ENCODE measurements around the gene TLCD1. TPM values are rescaled to one million over a fixed set of nuclear protein-coding genes. Genes with fewer than 3 reads are reported as not detected.

Gene TLCD1
- total and polyA plus RNA-seq, 10 of the 15 experiments (the other 5 are each of a cell fraction or from before 2014, with no cell fraction given) = 2.9 to 19.8 (median 7.7) TPM

DNA sequence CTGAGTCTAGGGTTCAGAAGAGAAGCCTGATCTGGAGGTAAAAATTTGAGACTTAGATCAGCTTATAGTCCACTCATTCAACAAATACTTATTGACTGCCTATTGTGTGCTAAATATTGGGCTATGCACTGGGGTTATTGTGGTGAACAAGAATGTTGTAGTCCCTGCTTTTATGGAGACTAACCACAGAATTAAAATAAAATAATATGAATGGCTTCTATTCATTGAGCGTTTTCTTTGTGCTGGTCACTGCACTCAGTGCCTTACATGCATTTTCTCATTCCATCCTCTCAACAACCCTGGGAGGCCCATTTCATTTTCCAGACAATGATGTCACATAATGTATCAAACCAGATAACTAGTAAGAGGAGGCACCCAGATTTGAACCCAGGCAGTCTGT lies 7.3 kb upstream of the TLCD1 start:
- no peak overlapping the region for H3K4me3 ChIP-seq
- FAIRE-seq = no peak
- BruUV-seq (replicated peaks) = no TSS peak
- H3K27ac ChIP-seq (ENCODE audit: control insufficient read depth, insufficient read depth) = no peak overlapping the region
- ChIA-PET RAD21 (ENCODE audit: unreplicated experiment) (interaction anchor here (1.0 kb wide), 1 partner anchor 18 kb away, joined by 3 read pairs; no protein-coding TSS in a partner anchor), POLR2A (interaction anchor here (0.6 to 17.2 kb wide), 3 partner anchors 11 to 139 kb away, joined by 3 to 485 read pairs (median 4); partner anchors contain the start of gene TRAF4), SMC1A (ENCODE audit: uncharacterized antibody, unreplicated experiment) (interaction anchor here (1.1 to 11.3 kb wide), 2 partner anchors 12 to 22 kb away, joined by 3 to 326 read pairs; partner anchors contain the start of genes PROCA1 and TRAF4), CTCF (interaction anchor here (1.3 kb wide), 1 partner anchor 16 kb away, joined by 4 read pairs; no protein-coding TSS in a partner anchor)
- H3K4me2 ChIP-seq (ENCODE audit: control insufficient read depth, insufficient read depth) = no peak overlapping the region
- no peak overlapping the region for H3K9ac ChIP-seq (ENCODE audit: control insufficient read depth, insufficient read depth, low read length)
- no peak overlapping the region for H2AFZ ChIP-seq (ENCODE audit: control insufficient read depth, low read depth, low read length)
- H3K36me3 ChIP-seq (ENCODE audit: control insufficient read depth in 2 of 2, insufficient read depth in 2 of 2, low read length in 1 of 2) = peaks cover 0 to 3% of the 10 kb centered on the region in 2 experiments; a peak in 1 of 4 replicates
- H3K27me3 ChIP-seq (replicated peaks in 1 of 2; ENCODE audit: control insufficient read depth in 2 of 2, insufficient read depth in 2 of 2, low read length in 1 of 2) = no peaks in the 10 kb centered on the region
- H3K79me2 ChIP-seq (ENCODE audit: control insufficient read depth, insufficient read depth, low read length) = peaks cover 6% of the 10 kb centered on the region
- peaks cover 37% of the 10 kb centered on the region for H3K4me1 ChIP-seq (ENCODE audit: control insufficient read depth, insufficient read depth, low read length)
- H4K20me1 ChIP-seq (ENCODE audit: control insufficient read depth, insufficient read depth) = no peaks in the 10 kb centered on the region
- in situ Hi-C loops (cut with MboI) (loop anchor here (25.0 kb wide), 1 partner anchor 1271 kb away; the partner anchor contains the start of gene KSR1), intact Hi-C loops (cut with micrococcal nuclease; ENCODE audit: unreplicated experiment) (no loop called here)
- no peak for ATAC-seq
- H3K9me3 ChIP-seq (replicated peaks; ENCODE audit: control insufficient read depth, insufficient read depth, low read length) = peaks cover 6% of the 10 kb centered on the region; the same call in 2 of the 3 replicates
- no peak for DNase-seq (ENCODE audit: low read depth, low spot score)
- 33% methylated on average over 1 of the region's 1 CpG for WGBS (ENCODE audit: insufficient coverage, insufficient replicate concordance, low lambda C conversion rate, missing lambda C conversion rate)
- TF ChIP-seq BMI1 (IDR thresholded peaks at IDR 0.05; ENCODE audit: borderline replicate concordance) (no peak), CEBPB (IDR thresholded peaks at IDR 0.05; ENCODE audit: borderline replicate concordance in 1 of 2, low read depth in 2 of 2, low read length in 2 of 2) (no peak), SMAD1 (IDR thresholded peaks at IDR 0.05; ENCODE audit: low read depth, partially characterized antibody) (no peak), FOS (IDR thresholded peaks at IDR 0.05; ENCODE audit: borderline replicate concordance, extremely low read depth, insufficient read length) (no peak), EED (IDR thresholded peaks at IDR 0.05; ENCODE audit: low read depth) (no peak), POLR2AphosphoS2 (IDR thresholded peaks at IDR 0.05; ENCODE audit: low read depth, low read length) (no peak), SRF (IDR thresholded peaks at IDR 0.05; ENCODE audit: low read depth in 2 of 2, low read length in 2 of 2) (no peak), SP1 (IDR thresholded peaks at IDR 0.05; ENCODE audit: low read depth, low read length) (no peak), NR2C1 (IDR thresholded peaks at IDR 0.05) (no peak)
- TF ChIP-seq, protein P1, sequence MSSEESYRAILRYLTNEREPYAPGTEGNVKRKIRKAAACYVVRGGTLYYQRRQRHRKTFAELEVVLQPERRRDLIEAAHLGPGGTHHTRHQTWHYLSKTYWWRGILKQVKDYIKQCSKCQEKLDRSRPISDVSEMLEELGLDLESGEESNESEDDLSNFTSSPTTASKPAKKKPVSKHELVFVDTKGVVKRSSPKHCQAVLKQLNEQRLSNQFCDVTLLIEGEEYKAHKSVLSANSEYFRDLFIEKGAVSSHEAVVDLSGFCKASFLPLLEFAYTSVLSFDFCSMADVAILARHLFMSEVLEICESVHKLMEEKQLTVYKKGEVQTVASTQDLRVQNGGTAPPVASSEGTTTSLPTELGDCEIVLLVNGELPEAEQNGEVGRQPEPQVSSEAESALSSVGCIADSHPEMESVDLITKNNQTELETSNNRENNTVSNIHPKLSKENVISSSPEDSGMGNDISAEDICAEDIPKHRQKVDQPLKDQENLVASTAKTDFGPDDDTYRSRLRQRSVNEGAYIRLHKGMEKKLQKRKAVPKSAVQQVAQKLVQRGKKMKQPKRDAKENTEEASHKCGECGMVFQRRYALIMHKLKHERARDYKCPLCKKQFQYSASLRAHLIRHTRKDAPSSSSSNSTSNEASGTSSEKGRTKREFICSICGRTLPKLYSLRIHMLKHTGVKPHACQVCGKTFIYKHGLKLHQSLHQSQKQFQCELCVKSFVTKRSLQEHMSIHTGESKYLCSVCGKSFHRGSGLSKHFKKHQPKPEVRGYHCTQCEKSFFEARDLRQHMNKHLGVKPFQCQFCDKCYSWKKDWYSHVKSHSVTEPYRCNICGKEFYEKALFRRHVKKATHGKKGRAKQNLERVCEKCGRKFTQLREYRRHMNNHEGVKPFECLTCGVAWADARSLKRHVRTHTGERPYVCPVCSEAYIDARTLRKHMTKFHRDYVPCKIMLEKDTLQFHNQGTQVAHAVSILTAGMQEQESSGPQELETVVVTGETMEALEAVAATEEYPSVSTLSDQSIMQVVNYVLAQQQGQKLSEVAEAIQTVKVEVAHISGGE (CRISPR knock-in tag; IDR thresholded peaks at IDR 0.05) = no peak
- TF ChIP-seq, protein P2, sequence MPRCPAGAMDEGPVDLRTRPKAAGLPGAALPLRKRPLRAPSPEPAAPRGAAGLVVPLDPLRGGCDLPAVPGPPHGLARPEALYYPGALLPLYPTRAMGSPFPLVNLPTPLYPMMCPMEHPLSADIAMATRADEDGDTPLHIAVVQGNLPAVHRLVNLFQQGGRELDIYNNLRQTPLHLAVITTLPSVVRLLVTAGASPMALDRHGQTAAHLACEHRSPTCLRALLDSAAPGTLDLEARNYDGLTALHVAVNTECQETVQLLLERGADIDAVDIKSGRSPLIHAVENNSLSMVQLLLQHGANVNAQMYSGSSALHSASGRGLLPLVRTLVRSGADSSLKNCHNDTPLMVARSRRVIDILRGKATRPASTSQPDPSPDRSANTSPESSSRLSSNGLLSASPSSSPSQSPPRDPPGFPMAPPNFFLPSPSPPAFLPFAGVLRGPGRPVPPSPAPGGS (IDR thresholded peaks at IDR 0.05; ENCODE audit: borderline replicate concordance, insufficient read depth, low read depth, low read length, poor library complexity, severe bottlenecking) = no peak
- TF ChIP-seq, protein P3, sequence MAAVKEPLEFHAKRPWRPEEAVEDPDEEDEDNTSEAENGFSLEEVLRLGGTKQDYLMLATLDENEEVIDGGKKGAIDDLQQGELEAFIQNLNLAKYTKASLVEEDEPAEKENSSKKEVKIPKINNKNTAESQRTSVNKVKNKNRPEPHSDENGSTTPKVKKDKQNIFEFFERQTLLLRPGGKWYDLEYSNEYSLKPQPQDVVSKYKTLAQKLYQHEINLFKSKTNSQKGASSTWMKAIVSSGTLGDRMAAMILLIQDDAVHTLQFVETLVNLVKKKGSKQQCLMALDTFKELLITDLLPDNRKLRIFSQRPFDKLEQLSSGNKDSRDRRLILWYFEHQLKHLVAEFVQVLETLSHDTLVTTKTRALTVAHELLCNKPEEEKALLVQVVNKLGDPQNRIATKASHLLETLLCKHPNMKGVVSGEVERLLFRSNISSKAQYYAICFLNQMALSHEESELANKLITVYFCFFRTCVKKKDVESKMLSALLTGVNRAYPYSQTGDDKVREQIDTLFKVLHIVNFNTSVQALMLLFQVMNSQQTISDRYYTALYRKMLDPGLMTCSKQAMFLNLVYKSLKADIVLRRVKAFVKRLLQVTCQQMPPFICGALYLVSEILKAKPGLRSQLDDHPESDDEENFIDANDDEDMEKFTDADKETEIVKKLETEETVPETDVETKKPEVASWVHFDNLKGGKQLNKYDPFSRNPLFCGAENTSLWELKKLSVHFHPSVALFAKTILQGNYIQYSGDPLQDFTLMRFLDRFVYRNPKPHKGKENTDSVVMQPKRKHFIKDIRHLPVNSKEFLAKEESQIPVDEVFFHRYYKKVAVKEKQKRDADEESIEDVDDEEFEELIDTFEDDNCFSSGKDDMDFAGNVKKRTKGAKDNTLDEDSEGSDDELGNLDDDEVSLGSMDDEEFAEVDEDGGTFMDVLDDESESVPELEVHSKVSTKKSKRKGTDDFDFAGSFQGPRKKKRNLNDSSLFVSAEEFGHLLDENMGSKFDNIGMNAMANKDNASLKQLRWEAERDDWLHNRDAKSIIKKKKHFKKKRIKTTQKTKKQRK (IDR thresholded peaks at IDR 0.05; ENCODE audit: low read depth, low read length) = no peak
- TF ChIP-seq, protein P4, sequence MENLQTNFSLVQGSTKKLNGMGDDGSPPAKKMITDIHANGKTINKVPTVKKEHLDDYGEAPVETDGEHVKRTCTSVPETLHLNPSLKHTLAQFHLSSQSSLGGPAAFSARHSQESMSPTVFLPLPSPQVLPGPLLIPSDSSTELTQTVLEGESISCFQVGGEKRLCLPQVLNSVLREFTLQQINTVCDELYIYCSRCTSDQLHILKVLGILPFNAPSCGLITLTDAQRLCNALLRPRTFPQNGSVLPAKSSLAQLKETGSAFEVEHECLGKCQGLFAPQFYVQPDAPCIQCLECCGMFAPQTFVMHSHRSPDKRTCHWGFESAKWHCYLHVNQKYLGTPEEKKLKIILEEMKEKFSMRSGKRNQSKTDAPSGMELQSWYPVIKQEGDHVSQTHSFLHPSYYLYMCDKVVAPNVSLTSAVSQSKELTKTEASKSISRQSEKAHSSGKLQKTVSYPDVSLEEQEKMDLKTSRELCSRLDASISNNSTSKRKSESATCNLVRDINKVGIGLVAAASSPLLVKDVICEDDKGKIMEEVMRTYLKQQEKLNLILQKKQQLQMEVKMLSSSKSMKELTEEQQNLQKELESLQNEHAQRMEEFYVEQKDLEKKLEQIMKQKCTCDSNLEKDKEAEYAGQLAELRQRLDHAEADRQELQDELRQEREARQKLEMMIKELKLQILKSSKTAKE (IDR thresholded peaks at IDR 0.05; ENCODE audit: low read depth, poor library complexity, severe bottlenecking) = no peak

All from GM12878 (cell line).